T-helper 9 cell (primary cell): Measurements from ENCODE around the gene AAGAB.
"Not testable (repeated sequence)": the region's sequence is repeated elsewhere in the genome, so short reads cannot be mapped to it uniquely, and the experiment has no call there.

Experiments
- DNase-seq: peaks from one replicate; pipeline ENCODE4 v3.0.0-alpha.2; 2020

Gene AAGAB

GRCh38 chr15:67170143-67170925, 84.1 kb downstream of the AAGAB start:
- no peak for DNase-seq

- no peak for DNase-seq
Measured at GRCh38 chr15:67168694-67169093, 85.8 kb downstream of the AAGAB start.

DNA sequence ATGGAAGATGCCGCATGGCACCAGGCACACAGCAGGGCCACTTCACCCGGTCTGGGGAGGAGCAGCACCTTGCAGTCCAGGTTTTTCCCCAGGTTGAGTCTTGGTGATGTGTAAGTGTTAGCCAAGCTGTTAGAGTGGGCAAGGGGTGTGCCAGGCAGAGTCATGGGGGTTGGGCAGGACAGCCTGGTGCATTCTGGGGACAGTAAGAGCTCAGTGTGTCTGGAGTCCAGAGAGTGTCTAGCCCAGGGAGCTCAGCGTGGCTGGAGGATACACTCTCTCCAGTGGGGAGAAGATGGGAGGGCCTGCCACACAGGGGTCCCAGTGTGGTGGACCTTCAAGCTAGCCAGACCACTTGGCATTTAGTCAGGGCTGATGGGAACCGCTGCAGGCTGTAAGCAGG, 87.4 kb downstream of the AAGAB start:
- DNase-seq = no peak

DNA sequence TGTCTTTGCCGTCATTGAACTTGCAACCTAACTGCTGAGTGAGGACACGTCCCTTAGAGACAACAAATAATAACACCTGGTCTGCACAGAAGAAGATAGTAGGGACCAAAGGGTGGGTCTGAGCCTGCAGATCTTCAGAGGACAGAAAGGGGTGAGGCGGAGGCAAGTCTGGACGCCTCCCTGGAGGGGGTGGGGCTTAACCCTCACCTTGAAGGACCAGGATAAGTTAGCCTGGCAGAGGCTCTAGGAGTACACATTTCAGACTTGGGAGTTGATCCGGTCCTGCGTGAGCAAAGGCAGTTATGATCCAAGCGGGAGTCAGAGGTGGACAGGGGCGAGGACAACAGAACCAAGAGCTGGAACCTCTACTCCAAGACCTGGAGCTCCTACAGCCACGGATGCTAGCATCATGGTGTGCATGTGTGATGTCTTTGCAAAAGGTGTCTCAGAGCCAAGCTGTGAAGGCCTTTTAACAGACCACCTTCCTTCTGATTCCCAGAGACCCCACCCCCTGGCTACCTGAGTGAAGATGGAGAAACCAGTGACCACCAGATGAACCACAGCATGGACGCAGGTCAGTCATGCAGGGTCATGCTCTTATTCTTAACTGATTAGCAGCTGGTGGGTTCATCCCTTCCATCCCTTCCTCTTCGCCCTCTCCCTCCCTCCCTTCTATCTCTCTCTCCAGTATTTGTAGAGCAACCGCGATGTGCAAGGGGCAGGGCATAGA, 88.0 kb downstream of the AAGAB start:
- no peak for DNase-seq

DNA sequence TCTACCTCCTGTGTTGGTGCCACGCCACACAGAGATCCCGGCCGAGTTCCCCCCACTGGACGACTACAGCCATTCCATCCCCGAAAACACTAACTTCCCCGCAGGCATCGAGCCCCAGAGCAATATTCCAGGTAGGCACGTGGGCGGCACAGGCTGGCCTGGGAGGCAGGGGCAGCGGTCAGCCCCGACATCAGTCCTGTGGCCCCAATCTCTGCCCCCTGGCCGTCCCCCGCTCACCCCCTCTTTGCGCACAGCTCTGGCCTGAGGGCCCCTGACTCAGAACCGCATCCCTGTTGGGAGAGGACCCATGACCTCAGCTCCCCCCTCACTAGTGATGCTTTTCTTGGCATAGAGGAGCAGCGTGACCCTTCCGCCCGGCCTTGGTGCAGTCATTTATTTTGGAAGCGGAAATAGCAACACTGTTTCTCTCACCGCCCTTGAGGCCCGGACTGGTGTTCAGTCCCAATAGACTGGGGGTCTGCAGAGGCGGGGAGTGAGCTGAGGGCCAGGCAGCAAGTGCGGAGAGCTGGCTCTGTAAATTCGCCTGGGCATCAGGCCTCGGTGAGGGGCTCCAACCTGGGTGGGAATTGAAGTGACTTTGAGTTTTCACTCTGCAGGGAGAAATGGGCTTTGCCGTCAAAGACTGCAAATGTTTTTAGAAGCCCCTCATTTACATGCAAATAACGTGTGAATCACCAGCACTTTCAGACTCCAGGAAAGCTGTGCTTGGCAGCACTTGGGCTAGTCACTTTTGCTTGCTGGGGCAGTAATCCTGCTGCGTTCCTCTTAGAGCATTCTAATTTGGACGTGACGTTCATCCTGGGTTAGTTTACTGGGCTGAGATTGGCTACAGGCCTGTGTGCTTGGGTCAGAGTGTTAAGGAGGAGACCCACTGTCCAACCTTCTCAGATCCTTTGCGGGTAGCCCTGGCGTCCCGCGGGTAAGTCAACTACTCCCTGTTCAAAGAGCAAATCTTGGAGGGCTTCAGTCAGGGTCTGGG, 88.9 kb downstream of the AAGAB start:
- no peak for DNase-seq

DNA sequence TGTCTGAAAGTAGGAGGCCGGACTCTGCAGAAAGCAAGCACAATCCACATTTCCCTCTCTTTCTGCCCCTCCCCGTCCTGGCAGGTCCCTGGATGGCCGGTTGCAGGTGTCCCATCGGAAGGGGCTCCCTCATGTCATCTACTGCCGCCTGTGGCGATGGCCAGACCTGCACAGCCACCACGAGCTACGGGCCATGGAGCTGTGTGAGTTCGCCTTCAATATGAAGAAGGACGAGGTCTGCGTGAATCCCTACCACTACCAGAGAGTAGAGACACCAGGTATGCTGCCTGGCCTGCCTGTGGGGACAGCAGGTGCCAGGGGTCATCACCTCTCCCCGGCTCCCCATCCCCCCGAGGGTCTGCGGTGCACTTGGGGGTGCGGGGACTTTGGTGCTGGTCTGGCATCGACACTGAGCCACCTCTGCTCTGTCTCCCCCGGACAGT, 89.6 kb downstream of the AAGAB start:
- DNase-seq = no peak

DNA sequence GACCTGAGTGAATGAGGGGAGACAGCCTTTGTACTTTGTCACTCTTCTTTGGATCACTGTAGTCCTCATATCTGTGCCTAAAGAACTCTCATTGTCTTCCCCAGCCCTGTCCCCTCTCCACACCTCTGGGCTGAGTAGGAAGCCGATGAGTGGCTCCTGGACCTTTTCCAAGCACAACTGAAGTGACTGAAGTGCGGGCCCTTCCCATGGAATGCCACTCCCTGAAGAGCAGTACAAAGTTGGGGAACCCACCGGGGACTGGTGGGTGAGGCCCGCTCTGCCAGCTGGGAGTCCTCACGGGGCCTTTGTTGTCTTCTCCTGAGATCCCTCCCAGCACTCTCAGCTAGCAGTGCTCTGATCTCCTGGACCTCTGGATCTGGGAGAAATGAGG, 90.1 kb downstream of the AAGAB start:
- DNase-seq = no peak

DNA sequence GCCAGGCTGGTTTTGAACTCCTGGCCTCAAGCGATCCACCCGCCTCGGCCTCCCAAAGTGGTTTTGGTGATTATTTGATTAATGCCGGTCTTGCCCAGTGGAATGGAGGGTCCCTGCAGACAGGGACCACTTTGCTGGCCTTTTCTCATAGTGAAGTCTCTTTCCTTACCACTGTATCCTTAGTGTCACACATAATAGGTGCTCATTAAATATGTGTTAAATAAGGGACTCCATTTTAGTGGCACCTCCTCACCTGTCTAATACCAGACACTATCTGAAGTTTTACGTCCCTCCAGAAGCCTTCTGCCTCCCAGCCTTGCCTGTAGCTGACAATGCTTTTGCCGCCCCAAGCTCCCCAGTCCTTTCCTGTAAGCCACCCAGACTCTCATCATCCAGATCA, 91.3 kb downstream of the AAGAB start:
- no peak for DNase-seq

- DNase-seq = no peak
Measured at GRCh38 chr15:67161881-67162280, 92.6 kb downstream of the AAGAB start.

GRCh38 chr15:67161412-67161811, 93.0 kb downstream of the AAGAB start:
- no peak for DNase-seq

DNA sequence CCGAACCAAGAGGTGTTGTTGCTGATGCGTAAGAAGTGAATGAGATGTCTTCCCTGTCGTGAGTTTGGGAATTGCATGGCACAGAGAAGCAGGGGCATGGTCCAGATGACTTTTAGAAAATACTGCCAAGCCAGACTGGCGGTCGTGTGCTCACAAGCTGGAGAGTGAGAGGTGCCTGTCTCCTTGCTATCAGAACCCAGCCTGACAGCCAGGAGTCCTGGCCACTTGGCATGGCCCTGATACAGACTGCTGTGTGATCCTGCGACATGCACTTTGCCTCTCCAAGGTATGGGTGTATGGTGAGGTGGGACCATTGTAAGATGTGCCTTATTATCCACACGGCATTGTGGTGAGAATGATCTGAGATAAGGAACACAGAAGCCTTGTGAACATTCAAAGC, 96.1 kb downstream of the AAGAB start:
- DNase-seq = no peak

GRCh38 chr15:67157521-67158252, 96.8 kb downstream of the AAGAB start:
- DNase-seq = no peak

DNA sequence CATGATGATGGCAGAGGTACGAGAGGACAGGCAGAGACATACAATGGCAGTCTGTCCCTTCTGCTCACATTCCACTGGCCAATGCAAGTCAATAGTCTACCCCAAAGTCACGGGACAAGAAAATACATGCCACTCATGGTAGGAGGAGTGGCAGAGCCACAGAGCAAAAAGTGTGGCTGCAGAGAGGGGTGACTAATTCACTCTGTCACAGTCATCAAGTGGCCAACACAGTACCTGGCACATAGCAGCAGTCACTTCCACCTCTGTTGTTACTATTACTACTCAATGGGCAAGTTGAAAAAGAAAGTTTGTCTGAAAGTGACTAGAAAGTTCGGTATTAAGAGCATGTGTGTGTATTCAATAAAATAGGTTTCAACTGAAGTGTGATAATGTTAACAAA, 97.6 kb downstream of the AAGAB start:
- no peak for DNase-seq

DNA sequence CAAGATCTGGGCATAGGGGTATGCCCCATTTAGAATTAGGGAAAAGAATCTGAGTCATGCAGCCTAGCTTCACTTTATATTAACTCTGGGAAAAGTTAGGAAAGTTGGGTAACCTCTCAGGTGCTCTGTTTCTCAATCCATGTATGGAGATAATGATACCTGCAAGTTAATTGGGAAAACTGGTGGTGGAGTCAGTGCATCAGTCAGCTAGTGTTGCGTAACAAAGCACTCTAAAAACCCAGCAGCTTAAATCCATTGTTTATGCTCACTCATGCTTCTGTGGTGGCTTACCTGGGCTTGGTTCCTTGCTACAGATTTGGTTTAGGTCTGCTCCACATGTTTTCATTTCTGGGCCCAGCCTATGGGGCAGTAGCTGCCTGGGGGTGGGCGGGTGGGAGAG, 98.0 kb downstream of the AAGAB start:
- DNase-seq = no peak

DNA sequence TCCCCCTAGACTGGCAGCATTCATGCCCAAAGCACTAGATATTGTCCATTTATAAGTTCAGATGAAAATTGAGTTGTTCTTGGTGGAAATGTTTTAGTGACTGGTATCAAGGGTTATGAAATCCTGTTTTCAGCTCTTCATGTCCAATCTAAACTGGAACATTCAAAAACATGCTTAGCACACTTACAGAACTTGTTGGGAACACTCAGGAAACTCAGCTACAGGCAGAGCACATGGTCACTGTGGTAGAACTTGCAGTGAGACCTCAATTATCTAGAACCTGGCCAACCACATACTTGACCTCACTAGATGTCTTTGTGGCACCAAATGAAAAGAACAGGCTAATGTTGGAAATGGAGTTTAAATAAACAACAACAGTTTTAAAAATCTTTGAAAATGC, 100.2 kb downstream of the AAGAB start:
- no peak for DNase-seq

DNA sequence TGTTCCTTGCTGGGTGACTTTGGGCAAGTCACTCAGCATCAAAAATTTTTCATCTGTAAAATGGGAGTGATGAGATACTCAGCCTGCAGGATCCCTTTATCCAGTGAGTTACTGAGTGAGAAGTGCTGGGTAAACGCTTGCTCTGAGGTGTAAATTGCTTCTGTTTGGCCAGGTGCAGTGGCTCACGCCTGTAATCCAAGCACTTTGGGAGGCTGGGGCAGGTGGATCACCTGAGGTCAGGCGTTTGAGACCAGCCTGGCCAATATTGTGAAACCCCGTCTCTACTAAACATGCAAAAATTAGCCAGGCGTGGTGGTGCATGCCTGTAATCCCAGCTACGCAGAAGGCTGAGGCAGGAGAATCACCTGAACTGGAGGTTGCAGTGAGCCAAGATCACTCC, 101.4 kb downstream of the AAGAB start:
- not testable (repeated sequence) for DNase-seq

DNA sequence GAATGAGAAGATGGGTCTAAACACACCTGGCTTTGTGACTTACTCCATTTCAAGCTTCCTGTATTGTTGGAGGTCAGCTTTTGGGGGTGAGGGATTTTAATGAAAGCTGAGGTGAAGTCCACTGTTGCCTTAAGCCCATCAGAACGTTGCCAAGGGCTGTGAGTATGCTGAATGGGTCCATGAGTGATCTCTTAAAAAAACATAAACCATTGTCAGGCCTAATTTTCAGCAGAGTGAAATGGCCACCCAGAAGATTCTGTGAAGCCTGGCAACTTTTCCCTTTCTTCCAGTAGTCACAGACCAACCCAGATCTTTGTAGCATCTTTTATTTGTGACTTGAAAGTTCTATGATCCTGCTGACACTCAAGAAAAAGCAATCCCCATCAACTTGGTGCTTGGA, 102.0 kb downstream of the AAGAB start:
- no peak for DNase-seq
